Ovary (tissue), 3 donors: ENCODE measurements around the gene DNLZ.
"Not testable (repeated sequence)": the region's sequence is repeated elsewhere in the genome, so short reads cannot be mapped to it uniquely, and the experiment has no call there.

Experiments
- CTCF ChIP-seq, 3 donors: fragments of 450-650 bp in 2 of 3; fragments of 200-600 bp in 1 of 3; IDR thresholded peaks; one replicate each; pipeline versions ENCODE4 v1.5.1 to v1.8.0; 2016 to 2022; ENCODE audit warnings: antibody characterized with exemption in 3 of 3, mild to moderate bottlenecking in 1 of 3
- EP300 ChIP-seq: sonication (generic); formaldehyde crosslinking; IDR thresholded peaks from one replicate; pipeline ENCODE4 v1.6.1; 2017; ENCODE audit warnings: antibody characterized with exemption
- donor health status: DM: no; HTN: no; CAD: no.

GRCh38 chr9:136319244-136319643 is 44.3 kb downstream of the DNLZ start:
- TF ChIP-seq CTCF (IDR thresholded peaks at IDR 0.05); EP300: not testable (repeated sequence)
